H1 (cell line): ENCODE results near the gene CUL1. TPM values are rescaled to one million over a fixed set of nuclear protein-coding genes. Genes with fewer than 3 reads are reported as not detected.
A peak's percentile ranks its signal among the peaks of the same experiment; 100 is the strongest.

ENCODE experiments used
- CTCF ChIA-PET: fragments of 300-600 bp; sonication (Branson Sonifier 250); formaldehyde crosslinking; loops from one replicate; lab custom pipeline; 2021; ENCODE audit not compliant: partially characterized antibody; lab: Charles Lee
- POLR2A ChIA-PET: fragments of 300-600 bp; sonication (Branson Sonifier 250); formaldehyde crosslinking; loops from one replicate; lab custom pipeline; 2021; ENCODE audit warnings: inconsistent platforms; ENCODE audit not compliant: partially characterized antibody; lab: Charles Lee
- DNase-seq, 2 experiments: peaks; one replicate each; pipeline versions ENCODE4 v3.0.0 to v3.0.0-alpha.2; 2010 to 2022; ENCODE audit warnings: low spot score in 2 of 2, low read depth in 1 of 2, mixed read lengths in 1 of 2
- FAIRE-seq: peaks from 2 replicates; lab custom pipeline; 2011; peaks lifted over from hg19 to GRCh38; lab: Jason Lieb, UNC
- H2AFZ ChIP-seq: 2 replicates; pipeline ENCODE4 v1.8.1; 2012; ENCODE audit warnings: low read length, inconsistent platforms
- H2AK5ac ChIP-seq: 2 replicates; pipeline ENCODE4 v1.6.1; 2013; ENCODE audit warnings: low read depth, low read length
- H2BK120ac ChIP-seq: replicated peaks from 2 replicates; pipeline ENCODE3; 2013; ENCODE audit warnings: low read depth, low read length, inconsistent platforms
- H2BK12ac ChIP-seq: 2 replicates; pipeline ENCODE4 v1.6.1; 2013; ENCODE audit warnings: low read depth, low read length
- H2BK15ac ChIP-seq: 2 replicates; pipeline ENCODE4 v1.6.1; 2013; ENCODE audit warnings: low read length
- H2BK20ac ChIP-seq: 2 replicates; pipeline ENCODE4 v1.6.1; 2013; ENCODE audit warnings: low read length
- H2BK5ac ChIP-seq: 2 replicates; pipeline ENCODE4 v1.6.1; 2013; ENCODE audit warnings: low read depth, low read length
- H3K14ac ChIP-seq: 2 replicates; pipeline ENCODE4 v1.6.1; 2013; ENCODE audit warnings: inconsistent platforms; ENCODE audit not compliant: insufficient read length
- H3K18ac ChIP-seq: 2 replicates; pipeline ENCODE4 v1.6.1; 2013; ENCODE audit warnings: low read length; ENCODE audit errors: extremely low read depth
- H3K23ac ChIP-seq: 2 replicates; pipeline ENCODE4 v1.6.1; 2013; ENCODE audit warnings: inconsistent platforms; ENCODE audit not compliant: insufficient read length
- H3K23me2 ChIP-seq: 2 replicates; pipeline ENCODE4 v1.6.1; 2013; ENCODE audit warnings: low read depth, low read length
- H3K27ac ChIP-seq: 2 replicates; pipeline ENCODE4 v1.6.1; 2011; ENCODE audit warnings: low read depth, low read length, inconsistent platforms
- H3K27me3 ChIP-seq, 4 experiments: replicated peaks in 1 of 4; 1 replicate in 1 of 4; 2 replicates in 3 of 4; pipeline versions ENCODE4 v1.6.1 to v1.8.1; 2011 to 2013; ENCODE audit warnings: low read length in 3 of 4, mild to moderate bottlenecking in 3 of 4, inconsistent platforms in 2 of 4, mixed read lengths in 2 of 4, moderate library complexity in 1 of 4; ENCODE audit not compliant: control insufficient read depth in 3 of 4, insufficient read depth in 3 of 4; ENCODE audit errors: extremely low read depth in 1 of 4
- H3K36me3 ChIP-seq, 4 experiments: 2 replicates each; pipeline versions ENCODE4 v1.6.1 to v1.8.1; 2011 to 2013; ENCODE audit warnings: mild to moderate bottlenecking in 4 of 4, low read length in 3 of 4, moderate library complexity in 2 of 4, control low read depth in 1 of 4, inconsistent platforms in 1 of 4; ENCODE audit not compliant: insufficient read depth in 4 of 4, control insufficient read depth in 2 of 4
- H3K4ac ChIP-seq: replicated peaks from 2 replicates; pipeline ENCODE3; 2013; ENCODE audit warnings: low read length, low read depth, mixed read lengths, inconsistent platforms; ENCODE audit not compliant: insufficient read length
- H3K4me1 ChIP-seq, 4 experiments: replicated peaks in 1 of 4; 1 replicate in 1 of 4; 2 replicates in 3 of 4; pipeline versions ENCODE4 v1.6.1 to v1.8.1; 2011 to 2013; ENCODE audit warnings: low read length in 3 of 4, inconsistent platforms in 2 of 4, mixed read lengths in 1 of 4; ENCODE audit not compliant: insufficient read depth in 4 of 4, control insufficient read depth in 3 of 4
- H3K4me2 ChIP-seq, 2 experiments: 2 replicates each; pipeline versions ENCODE4 v1.6.1 to v1.8.1; 2011 to 2013; ENCODE audit warnings: low read depth in 2 of 2, low read length in 2 of 2, control low read depth in 1 of 2, inconsistent platforms in 1 of 2, mild to moderate bottlenecking in 1 of 2; ENCODE audit not compliant: insufficient read depth in 1 of 2
- H3K4me3 ChIP-seq, 4 experiments: fragments of 200-600, 300-600 bp in 1 of 4; sonication (generic), shearing (Covaris generic), sonication (Bioruptor Twin) in 1 of 4; 2 replicates each; pipeline versions ENCODE4 v1.5.1 to v1.8.1; 2011 to 2016; ENCODE audit warnings: low read length in 4 of 4, low read depth in 3 of 4, control low read depth in 2 of 4, inconsistent platforms in 2 of 4, mild to moderate bottlenecking in 2 of 4, mixed read lengths in 1 of 4, moderate library complexity in 1 of 4; ENCODE audit not compliant: insufficient read depth in 2 of 4; ENCODE audit errors: extremely low read depth in 1 of 4
- H3K56ac ChIP-seq: replicated peaks from 2 replicates; pipeline ENCODE3; 2013; ENCODE audit warnings: low read depth, mild to moderate bottlenecking, mixed read lengths, low read length, inconsistent platforms; ENCODE audit not compliant: insufficient read length
- H3K79me1 ChIP-seq: 2 replicates; pipeline ENCODE4 v1.6.1; 2013; ENCODE audit warnings: low read depth, low read length, control low read depth
- H3K79me2 ChIP-seq, 2 experiments: 2 replicates each; pipeline versions ENCODE4 v1.6.1 to v1.8.1; 2012 to 2013; ENCODE audit warnings: low read length in 2 of 2, mild to moderate bottlenecking in 2 of 2, inconsistent platforms in 1 of 2; ENCODE audit not compliant: insufficient read depth in 2 of 2, control insufficient read depth in 1 of 2
- H3K9ac ChIP-seq, 4 experiments: replicated peaks in 1 of 4; 1 replicate in 1 of 4; 2 replicates in 3 of 4; pipeline versions ENCODE4 v1.6.1 to v1.8.1; 2011 to 2013; ENCODE audit warnings: low read depth in 3 of 4, low read length in 3 of 4, control low read depth in 2 of 4, mild to moderate bottlenecking in 2 of 4, moderate library complexity in 2 of 4, inconsistent platforms in 1 of 4; ENCODE audit errors: extremely low read depth in 1 of 4
- H3K9me3 ChIP-seq, 2 experiments: 2 replicates each; pipeline versions ENCODE4 v1.6.1 to v1.8.1; 2012 to 2013; ENCODE audit warnings: mild to moderate bottlenecking in 2 of 2, moderate library complexity in 2 of 2, control low read depth in 1 of 2, inconsistent platforms in 1 of 2, low read depth in 1 of 2, low read length in 1 of 2, mixed read lengths in 1 of 2; ENCODE audit not compliant: insufficient read depth in 2 of 2
- H4K20me1 ChIP-seq, 2 experiments: replicated peaks in 1 of 2; 2 replicates each; pipeline versions ENCODE3 to v1.8.1; 2011 to 2013; ENCODE audit warnings: inconsistent platforms in 2 of 2, low read length in 2 of 2, mild to moderate bottlenecking in 1 of 2; ENCODE audit not compliant: insufficient read depth in 2 of 2, control insufficient read depth in 1 of 2
- H4K5ac ChIP-seq: 2 replicates; pipeline ENCODE4 v1.6.1; 2013; ENCODE audit warnings: low read length, low read depth, mixed read lengths, inconsistent platforms; ENCODE audit not compliant: insufficient read length
- H4K8ac ChIP-seq: 2 replicates; pipeline ENCODE4 v1.8.0; 2013; ENCODE audit warnings: mild to moderate bottlenecking, moderate library complexity, low read length, inconsistent platforms; ENCODE audit not compliant: insufficient read depth; ENCODE audit errors: extremely low read depth
- H4K91ac ChIP-seq: replicated peaks from 2 replicates; pipeline ENCODE3; 2013; ENCODE audit warnings: low read length, mixed read lengths, inconsistent platforms; ENCODE audit not compliant: insufficient read length
- ASH2L ChIP-seq: fragments of 200-600, 300-600 bp; sonication (generic); IDR thresholded peaks from one replicate; pipeline ENCODE4 v1.7.1; 2017; ENCODE audit warnings: low read length
- CEBPB ChIP-seq: IDR thresholded peaks from 2 replicates; pipeline ENCODE4 v1.6.1; 2012; ENCODE audit warnings: low read depth, low read length
- CHD2 ChIP-seq: IDR thresholded peaks from 2 replicates; pipeline ENCODE4 v1.6.1; 2012; ENCODE audit warnings: low read length, improper control_type of control experiment
- CREB1 ChIP-seq: IDR thresholded peaks from 2 replicates; pipeline ENCODE4 v1.6.1; 2012; ENCODE audit warnings: inconsistent platforms
- HDAC6 ChIP-seq: IDR thresholded peaks from one replicate; pipeline ENCODE4 v1.7.1; 2012; ENCODE audit warnings: low read depth, mild to moderate bottlenecking, inconsistent platforms, low read length, moderate library complexity
- POLR2AphosphoS5 ChIP-seq: IDR thresholded peaks from 2 replicates; pipeline ENCODE4 v1.6.1; 2011; ENCODE audit warnings: low read depth, low read length
- RXRA ChIP-seq: IDR thresholded peaks from 2 replicates; pipeline ENCODE4 v1.6.1; 2011; ENCODE audit warnings: low read depth, mild to moderate bottlenecking, low read length, moderate library complexity; ENCODE audit not compliant: insufficient read depth
- SP4 ChIP-seq: IDR thresholded peaks from 2 replicates; pipeline ENCODE4 v1.6.1; 2012; ENCODE audit warnings: low read length, inconsistent platforms
- SRF ChIP-seq: IDR thresholded peaks from 2 replicates; pipeline ENCODE4 v1.6.1; 2011; ENCODE audit warnings: mild to moderate bottlenecking, low read depth, low read length, moderate library complexity
- WGBS, 2 experiments: shearing (Covaris generic) in 1 of 2; methylation state at CpG; one replicate each; pipeline versions ENCODE4 v1.1.6 to v1.1.7; 2013 to 2015; ENCODE audit warnings: low lambda C conversion rate in 2 of 2, mixed read lengths in 2 of 2, inconsistent platforms in 1 of 2, low coverage in 1 of 2, missing lambda C conversion rate in 1 of 2; ENCODE audit not compliant: insufficient replicate concordance in 2 of 2, insufficient coverage in 1 of 2, insufficient read length in 1 of 2; ENCODE audit errors: extremely low coverage in 1 of 2, missing lambda C conversion rate in 1 of 2; 5-methylcytosine and 5-hydroxymethylcytosine counted together
- polyA plus RNA-seq, 7 experiments: library from polyadenylated mRNA; depleted of rRNA in 3 of 7; stranded (reverse) in 5 of 7; unstranded in 2 of 7; fragments of >200 nt in 5 of 7; fragments of 200-250 nt in 2 of 7; gene quantifications; 1 replicate in 5 of 7; 2 replicates in 1 of 7; 4 replicates in 1 of 7; pipeline versions ENCODE4 v1.2.1 to v1.2.3, GENCODE V29; 2011 to 2013; ENCODE audit warnings: missing spikeins in 2 of 7, mixed read lengths in 2 of 7
- total RNA-seq: library from RNA; stranded (reverse); fragmentation: NEBNext Ultra II Directional; extraction: Animal tissue kit (Norgen Biotek cat#: 25700); gene quantifications from 2 replicates; pipeline ENCODE4 v1.2.1, GENCODE V29; 2021

CUL1 gene
- total and polyA plus RNA-seq, 2 of the 8 experiments (the other 6 are each of a cell fraction or from before 2014, with no cell fraction given), result 33.0 to 77.3 TPM

GRCh38 chr7:148847815-148848734 lies 149.4 kb downstream of the CUL1 start:
- Histone ChIP-seq H2AFZ (no peak overlapping the region), H3K4me1 (peaks cover 0 to 12% (median 9%) of the 10 kb centered on the region in 4 experiments; a peak in 4 of 7 replicates), H3K4me3 (no peak overlapping the region), H4K5ac (no peak overlapping the region), H4K91ac (no peak overlapping the region), H2BK120ac (no peak overlapping the region), H3K56ac (no peak overlapping the region), H4K8ac (no peak overlapping the region), H3K4ac (no peak overlapping the region), H2AK5ac (no peak overlapping the region), H3K14ac (no peak overlapping the region), H3K9ac (no peak overlapping the region), H3K79me2 (peaks cover 4 to 89% of the 10 kb centered on the region in 2 experiments), H3K23ac (no peak overlapping the region), H4K20me1 (peaks cover 11 to 16% of the 10 kb centered on the region in 2 experiments), H2BK15ac (no peak overlapping the region), H3K79me1 (peaks cover 2% of the 10 kb centered on the region; the same call in 1 of the 2 replicates), H2BK5ac (no peak overlapping the region), H3K9me3 (no peaks in the 10 kb centered on the region), H3K4me2 (peak overlapping the region in 1 of 2 experiments; percentile 24; a peak in 1 of 4 replicates), H3K27me3 (no peaks in the 10 kb centered on the region), H2BK20ac (no peak overlapping the region), H3K18ac (no peak overlapping the region), H3K36me3 (peaks cover 0 to 11% (median 0%) of the 10 kb centered on the region in 4 experiments; a peak in 1 of 8 replicates), H3K23me2 (no peaks in the 10 kb centered on the region), H2BK12ac (no peak overlapping the region), H3K27ac (no peak overlapping the region)
- TF ChIP-seq POLR2AphosphoS5, result no peak
- TF ChIP-seq SRF, result no peak
- TF ChIP-seq CREB1, result no peak
- TF ChIP-seq SP4, result no peak
- no peak for TF ChIP-seq RXRA
- TF ChIP-seq ASH2L, result no peak
- no peak for TF ChIP-seq CHD2
- TF ChIP-seq HDAC6, result no peak
- TF ChIP-seq CEBPB, result no peak
- ChIA-PET POLR2A (interaction anchor here (1.0 to 1.5 kb wide), 2 partner anchors 28 to 35 kb away, joined by 4 read pairs; no protein-coding TSS in a partner anchor), CTCF (interaction anchor here (0.8 to 4.2 kb wide), 5 partner anchors 9 to 118 kb away, joined by 3 to 44 read pairs (median 3); no protein-coding TSS in a partner anchor)
- no peak for DNase-seq
- WGBS, 2 experiments, result 74% methylated on average over 9 of the region's 9 CpGs; no CpG with 5 or more reads in 1 of the 2 experiments
- FAIRE-seq, result no peak
